Measurements from ENCODE around the gene APH1A. TPM values are rescaled to one million over a fixed set of nuclear protein-coding genes. Genes with fewer than 3 reads are reported as not detected.

APH1A gene
- total and polyA plus RNA-seq, 9 of the 15 experiments (the other 6 are each of a cell fraction or from before 2014, with no cell fraction given), result 5.6 to 123 (median 77.0) TPM

DNA sequence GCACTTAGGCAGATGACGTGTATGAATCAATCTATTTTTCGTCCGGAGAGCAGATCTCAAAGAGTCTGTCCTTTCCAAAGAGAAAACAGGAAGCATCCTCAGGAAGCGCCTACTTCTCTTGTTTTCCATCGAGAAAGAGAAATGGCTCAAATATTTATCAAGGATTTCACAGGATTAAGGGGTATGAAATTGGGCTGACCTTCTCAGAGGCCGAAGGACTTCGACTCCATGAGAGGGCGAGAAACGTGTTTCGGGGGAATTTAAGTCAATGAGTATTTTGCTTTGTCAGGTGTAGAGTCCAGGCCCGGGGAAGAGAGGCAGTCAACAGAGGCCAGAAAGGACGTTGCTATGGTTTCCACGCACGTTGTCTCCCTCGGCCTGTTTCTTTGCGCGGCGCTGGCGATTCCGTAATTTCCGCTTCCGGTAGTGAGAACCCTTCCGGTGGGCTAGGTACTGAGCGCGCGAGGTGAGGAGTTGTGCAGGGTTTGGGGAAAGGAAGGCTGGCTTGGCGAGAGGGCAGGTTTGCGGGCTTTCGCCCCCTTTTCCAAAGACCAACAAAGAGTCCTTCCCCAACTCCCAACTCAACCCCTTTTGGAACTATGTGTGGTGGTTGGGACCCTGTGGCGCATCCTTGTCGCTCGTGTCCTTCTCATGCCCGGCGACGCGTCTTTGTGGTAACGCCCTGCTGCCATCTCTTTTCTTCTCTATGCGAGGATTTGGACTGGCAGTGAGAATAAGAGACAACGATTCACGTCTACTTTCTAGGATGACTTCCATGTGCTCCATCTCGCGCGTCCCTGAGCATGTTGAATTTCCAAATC lies 24.8 kb upstream of the APH1A start, which contains the start of gene MRPS21 (continued):
- TF ChIP-seq, protein P1, sequence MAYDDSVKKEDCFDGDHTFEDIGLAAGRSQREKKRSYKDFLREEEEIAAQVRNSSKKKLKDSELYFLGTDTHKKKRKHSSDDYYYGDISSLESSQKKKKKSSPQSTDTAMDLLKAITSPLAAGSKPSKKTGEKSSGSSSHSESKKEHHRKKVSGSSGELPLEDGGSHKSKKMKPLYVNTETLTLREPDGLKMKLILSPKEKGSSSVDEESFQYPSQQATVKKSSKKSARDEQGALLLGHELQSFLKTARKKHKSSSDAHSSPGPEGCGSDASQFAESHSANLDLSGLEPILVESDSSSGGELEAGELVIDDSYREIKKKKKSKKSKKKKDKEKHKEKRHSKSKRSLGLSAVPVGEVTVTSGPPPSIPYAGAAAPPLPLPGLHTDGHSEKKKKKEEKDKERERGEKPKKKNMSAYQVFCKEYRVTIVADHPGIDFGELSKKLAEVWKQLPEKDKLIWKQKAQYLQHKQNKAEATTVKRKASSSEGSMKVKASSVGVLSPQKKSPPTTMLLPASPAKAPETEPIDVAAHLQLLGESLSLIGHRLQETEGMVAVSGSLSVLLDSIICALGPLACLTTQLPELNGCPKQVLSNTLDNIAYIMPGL (CRISPR knock-in tag; IDR thresholded peaks at IDR 0.05), result peak; percentile 43; the same call in 1 of the 2 replicates
- TF ChIP-seq, protein P2, sequence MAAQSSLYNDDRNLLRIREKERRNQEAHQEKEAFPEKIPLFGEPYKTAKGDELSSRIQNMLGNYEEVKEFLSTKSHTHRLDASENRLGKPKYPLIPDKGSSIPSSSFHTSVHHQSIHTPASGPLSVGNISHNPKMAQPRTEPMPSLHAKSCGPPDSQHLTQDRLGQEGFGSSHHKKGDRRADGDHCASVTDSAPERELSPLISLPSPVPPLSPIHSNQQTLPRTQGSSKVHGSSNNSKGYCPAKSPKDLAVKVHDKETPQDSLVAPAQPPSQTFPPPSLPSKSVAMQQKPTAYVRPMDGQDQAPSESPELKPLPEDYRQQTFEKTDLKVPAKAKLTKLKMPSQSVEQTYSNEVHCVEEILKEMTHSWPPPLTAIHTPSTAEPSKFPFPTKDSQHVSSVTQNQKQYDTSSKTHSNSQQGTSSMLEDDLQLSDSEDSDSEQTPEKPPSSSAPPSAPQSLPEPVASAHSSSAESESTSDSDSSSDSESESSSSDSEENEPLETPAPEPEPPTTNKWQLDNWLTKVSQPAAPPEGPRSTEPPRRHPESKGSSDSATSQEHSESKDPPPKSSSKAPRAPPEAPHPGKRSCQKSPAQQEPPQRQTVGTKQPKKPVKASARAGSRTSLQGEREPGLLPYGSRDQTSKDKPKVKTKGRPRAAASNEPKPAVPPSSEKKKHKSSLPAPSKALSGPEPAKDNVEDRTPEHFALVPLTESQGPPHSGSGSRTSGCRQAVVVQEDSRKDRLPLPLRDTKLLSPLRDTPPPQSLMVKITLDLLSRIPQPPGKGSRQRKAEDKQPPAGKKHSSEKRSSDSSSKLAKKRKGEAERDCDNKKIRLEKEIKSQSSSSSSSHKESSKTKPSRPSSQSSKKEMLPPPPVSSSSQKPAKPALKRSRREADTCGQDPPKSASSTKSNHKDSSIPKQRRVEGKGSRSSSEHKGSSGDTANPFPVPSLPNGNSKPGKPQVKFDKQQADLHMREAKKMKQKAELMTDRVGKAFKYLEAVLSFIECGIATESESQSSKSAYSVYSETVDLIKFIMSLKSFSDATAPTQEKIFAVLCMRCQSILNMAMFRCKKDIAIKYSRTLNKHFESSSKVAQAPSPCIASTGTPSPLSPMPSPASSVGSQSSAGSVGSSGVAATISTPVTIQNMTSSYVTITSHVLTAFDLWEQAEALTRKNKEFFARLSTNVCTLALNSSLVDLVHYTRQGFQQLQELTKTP (IDR thresholded peaks at IDR 0.05; ENCODE audit: low read depth in 1 of 2, partially characterized antibody in 2 of 2), result peak; percentile 47 to 50
- TF ChIP-seq BCL6 (CRISPR knock-in tag; IDR thresholded peaks at IDR 0.05) (no peak), PHB2 (IDR thresholded peaks at IDR 0.05; ENCODE audit: low read depth) (no peak), MED1 (CRISPR knock-in tag; IDR thresholded peaks at IDR 0.05; ENCODE audit: borderline replicate concordance) (no peak), ZNF175 (CRISPR knock-in tag; IDR thresholded peaks at IDR 0.05; ENCODE audit: low read depth) (no peak), FOXA1 (IDR thresholded peaks at IDR 0.05; ENCODE audit: borderline replicate concordance) (no peak), CHD4 (IDR thresholded peaks at IDR 0.05; ENCODE audit: insufficient read depth, insufficient replicate concordance, low read depth, low read length, poor library complexity, severe bottlenecking) (no peak), HNRNPLL (IDR thresholded peaks at IDR 0.05; ENCODE audit: low read depth, low read length, poor library complexity, severe bottlenecking) (peak; percentile 95), CCNT2 (IDR thresholded peaks at IDR 0.05; ENCODE audit: borderline replicate concordance, extremely low read depth, insufficient read length, low read depth, low read length) (no peak), JUNB (CRISPR knock-in tag; conservative IDR thresholded peaks at IDR 0.05) (no peak), TARDBP (IDR thresholded peaks at IDR 0.05) (no peak), MAFF (IDR thresholded peaks at IDR 0.05; ENCODE audit: low read length) (peak; percentile 59; the same call in 1 of the 2 replicates), RFX7 (CRISPR knock-in tag; IDR thresholded peaks at IDR 0.05) (no peak)
- TF ChIP-seq, protein P3, sequence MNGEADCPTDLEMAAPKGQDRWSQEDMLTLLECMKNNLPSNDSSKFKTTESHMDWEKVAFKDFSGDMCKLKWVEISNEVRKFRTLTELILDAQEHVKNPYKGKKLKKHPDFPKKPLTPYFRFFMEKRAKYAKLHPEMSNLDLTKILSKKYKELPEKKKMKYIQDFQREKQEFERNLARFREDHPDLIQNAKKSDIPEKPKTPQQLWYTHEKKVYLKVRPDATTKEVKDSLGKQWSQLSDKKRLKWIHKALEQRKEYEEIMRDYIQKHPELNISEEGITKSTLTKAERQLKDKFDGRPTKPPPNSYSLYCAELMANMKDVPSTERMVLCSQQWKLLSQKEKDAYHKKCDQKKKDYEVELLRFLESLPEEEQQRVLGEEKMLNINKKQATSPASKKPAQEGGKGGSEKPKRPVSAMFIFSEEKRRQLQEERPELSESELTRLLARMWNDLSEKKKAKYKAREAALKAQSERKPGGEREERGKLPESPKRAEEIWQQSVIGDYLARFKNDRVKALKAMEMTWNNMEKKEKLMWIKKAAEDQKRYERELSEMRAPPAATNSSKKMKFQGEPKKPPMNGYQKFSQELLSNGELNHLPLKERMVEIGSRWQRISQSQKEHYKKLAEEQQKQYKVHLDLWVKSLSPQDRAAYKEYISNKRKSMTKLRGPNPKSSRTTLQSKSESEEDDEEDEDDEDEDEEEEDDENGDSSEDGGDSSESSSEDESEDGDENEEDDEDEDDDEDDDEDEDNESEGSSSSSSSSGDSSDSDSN (IDR thresholded peaks at IDR 0.05; ENCODE audit: borderline replicate concordance in 1 of 2, low read depth in 2 of 2, low read length in 2 of 2), result no peak
- TF ChIP-seq, protein P4, sequence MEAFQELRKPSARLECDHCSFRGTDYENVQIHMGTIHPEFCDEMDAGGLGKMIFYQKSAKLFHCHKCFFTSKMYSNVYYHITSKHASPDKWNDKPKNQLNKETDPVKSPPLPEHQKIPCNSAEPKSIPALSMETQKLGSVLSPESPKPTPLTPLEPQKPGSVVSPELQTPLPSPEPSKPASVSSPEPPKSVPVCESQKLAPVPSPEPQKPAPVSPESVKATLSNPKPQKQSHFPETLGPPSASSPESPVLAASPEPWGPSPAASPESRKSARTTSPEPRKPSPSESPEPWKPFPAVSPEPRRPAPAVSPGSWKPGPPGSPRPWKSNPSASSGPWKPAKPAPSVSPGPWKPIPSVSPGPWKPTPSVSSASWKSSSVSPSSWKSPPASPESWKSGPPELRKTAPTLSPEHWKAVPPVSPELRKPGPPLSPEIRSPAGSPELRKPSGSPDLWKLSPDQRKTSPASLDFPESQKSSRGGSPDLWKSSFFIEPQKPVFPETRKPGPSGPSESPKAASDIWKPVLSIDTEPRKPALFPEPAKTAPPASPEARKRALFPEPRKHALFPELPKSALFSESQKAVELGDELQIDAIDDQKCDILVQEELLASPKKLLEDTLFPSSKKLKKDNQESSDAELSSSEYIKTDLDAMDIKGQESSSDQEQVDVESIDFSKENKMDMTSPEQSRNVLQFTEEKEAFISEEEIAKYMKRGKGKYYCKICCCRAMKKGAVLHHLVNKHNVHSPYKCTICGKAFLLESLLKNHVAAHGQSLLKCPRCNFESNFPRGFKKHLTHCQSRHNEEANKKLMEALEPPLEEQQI (IDR thresholded peaks at IDR 0.05), result no peak

Measured in K562 (cell line).